ENCODE measurements around the gene RBPMS2. TPM values are rescaled to one million over a fixed set of nuclear protein-coding genes. Genes with fewer than 3 reads are reported as not detected.

Gene RBPMS2
- total and polyA plus RNA-seq, 2 of the 4 experiments (the other 2 are of a cell fraction), result 2.8 TPM; not detected in 1

GRCh38 chr15:64740311-64741170, 34.8 kb downstream of the RBPMS2 start:
- Histone ChIP-seq H3K9me3 (ENCODE audit: control insufficient read depth, insufficient read depth, low read length) (no peaks in the 10 kb centered on the region), H3K9me1 (ENCODE audit: insufficient read depth, low read length) (no peaks in the 10 kb centered on the region), H3K56ac (ENCODE audit: extremely low read depth, insufficient read depth, low read length) (no peak overlapping the region), H3K27ac (ENCODE audit: insufficient read depth, low read length) (no peak overlapping the region), H3K9ac (ENCODE audit: low read depth, low read length) (no peak overlapping the region), H3K4ac (ENCODE audit: low read depth, low read length) (no peak overlapping the region), H2AK9ac (replicated peaks; ENCODE audit: low read depth, low read length, poor library complexity) (no peak overlapping the region), H3K14ac (replicated peaks; ENCODE audit: low read depth, low read length) (no peak overlapping the region), H3K4me2 (ENCODE audit: low read depth, low read length) (no peak overlapping the region), H4K5ac (ENCODE audit: low read depth, low read length) (no peak overlapping the region), H2AK5ac (ENCODE audit: low read depth, low read length) (no peak overlapping the region), H2AFZ (replicated peaks; ENCODE audit: low read length, poor library complexity) (peak overlapping the region; percentile 53), H3K4me3 (ENCODE audit: insufficient read depth, low read depth, low read length) (no peak overlapping the region), H3K36me3 (ENCODE audit: control insufficient read depth, insufficient read depth, low read length) (no peaks in the 10 kb centered on the region), H3K18ac (ENCODE audit: low read depth, low read length) (no peak overlapping the region), H3K79me1 (ENCODE audit: low read depth in 1 of 2, low read length in 2 of 2) (no peaks in the 10 kb centered on the region), H2BK20ac (ENCODE audit: low read depth, low read length) (no peak overlapping the region), H3K23ac (ENCODE audit: low read depth, low read length) (no peak overlapping the region), H4K8ac (ENCODE audit: low read depth in 2 of 2, low read length in 2 of 2) (no peak overlapping the region), H3K27me3 (ENCODE audit: control insufficient read depth, insufficient read depth, low read length) (0 out of 2 replicates have a peak, but pooled peaks cover under 1% of the 10 kb centered on the region), H3K4me1 (ENCODE audit: control insufficient read depth, insufficient read depth, low read length) (peaks cover 8% of the 10 kb centered on the region; the same call in 1 of the 2 replicates), H4K91ac (ENCODE audit: insufficient read depth, low read depth, low read length) (no peak overlapping the region), H2BK5ac (ENCODE audit: low read depth, low read length, poor library complexity, severe bottlenecking) (no peak overlapping the region), H4K20me1 (ENCODE audit: insufficient read depth, low read length) (no peaks in the 10 kb centered on the region; the same call in 1 of the 2 replicates), H2BK120ac (ENCODE audit: low read depth, low read length) (no peak overlapping the region), H2BK15ac (ENCODE audit: low read depth, low read length) (no peak overlapping the region)
- ATAC-seq (ENCODE audit: low read depth), result peak; percentile 80
- ChIA-PET CTCF (interaction anchor here (0.6 to 1.7 kb wide), 4 partner anchors 9 to 69 kb away, joined by 3 to 6 read pairs (median 4); no protein-coding TSS in a partner anchor), POLR2A (ENCODE audit: unreplicated experiment) (no interaction called here)
- no TSS peak for BruUV-seq (replicated peaks)
- intact Hi-C loops (cut with micrococcal nuclease), result no loop called here
- in situ Hi-C loops (cut with MboI; ENCODE audit: low sequenced_read_pairs), result no loop called here
- peak; percentile 77 for DNase-seq
- peak; percentile 8; the same call in 1 of the 2 replicates for TF ChIP-seq BHLHE40 (IDR thresholded peaks at IDR 0.05; ENCODE audit: low read depth, low read length)
- TF ChIP-seq MAZ (IDR thresholded peaks at IDR 0.05; ENCODE audit: borderline replicate concordance, low read depth, low read length), result peak; percentile 14; the same call in 1 of the 2 replicates
- peak; percentile 65 for TF ChIP-seq SMC3 (IDR thresholded peaks at IDR 0.05; ENCODE audit: low read depth, low read length)
- TF ChIP-seq CTCF (conservative IDR thresholded peaks at IDR 0.05; ENCODE audit: low read depth, low read length), result peak; percentile 54
- no peak for TF ChIP-seq MXI1 (IDR thresholded peaks at IDR 0.05; ENCODE audit: borderline replicate concordance, low read depth, low read length)
- TF ChIP-seq RAD21 (IDR thresholded peaks at IDR 0.05; ENCODE audit: low read length), result peak; percentile 65
- TF ChIP-seq, protein P1, sequence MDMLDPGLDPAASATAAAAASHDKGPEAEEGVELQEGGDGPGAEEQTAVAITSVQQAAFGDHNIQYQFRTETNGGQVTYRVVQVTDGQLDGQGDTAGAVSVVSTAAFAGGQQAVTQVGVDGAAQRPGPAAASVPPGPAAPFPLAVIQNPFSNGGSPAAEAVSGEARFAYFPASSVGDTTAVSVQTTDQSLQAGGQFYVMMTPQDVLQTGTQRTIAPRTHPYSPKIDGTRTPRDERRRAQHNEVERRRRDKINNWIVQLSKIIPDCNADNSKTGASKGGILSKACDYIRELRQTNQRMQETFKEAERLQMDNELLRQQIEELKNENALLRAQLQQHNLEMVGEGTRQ (IDR thresholded peaks at IDR 0.05; ENCODE audit: low read depth, low read length), result no peak
- 100% methylated on average over 1 of the region's 31 CpGs; no CpG with 5 or more reads in 1 of the 2 experiments for WGBS, 2 experiments (ENCODE audit: extremely low coverage in 2 of 2, insufficient read length in 1 of 2)
- dilution Hi-C loops (cut with HindIII; ENCODE audit: low sequenced_read_pairs, unreplicated experiment), result no loop called here

All from IMR-90 (cell line).